ENCODE data around the gene CEP350. TPM values are rescaled to one million over a fixed set of nuclear protein-coding genes. Genes with fewer than 3 reads are reported as not detected.

CEP350 gene, protein sequence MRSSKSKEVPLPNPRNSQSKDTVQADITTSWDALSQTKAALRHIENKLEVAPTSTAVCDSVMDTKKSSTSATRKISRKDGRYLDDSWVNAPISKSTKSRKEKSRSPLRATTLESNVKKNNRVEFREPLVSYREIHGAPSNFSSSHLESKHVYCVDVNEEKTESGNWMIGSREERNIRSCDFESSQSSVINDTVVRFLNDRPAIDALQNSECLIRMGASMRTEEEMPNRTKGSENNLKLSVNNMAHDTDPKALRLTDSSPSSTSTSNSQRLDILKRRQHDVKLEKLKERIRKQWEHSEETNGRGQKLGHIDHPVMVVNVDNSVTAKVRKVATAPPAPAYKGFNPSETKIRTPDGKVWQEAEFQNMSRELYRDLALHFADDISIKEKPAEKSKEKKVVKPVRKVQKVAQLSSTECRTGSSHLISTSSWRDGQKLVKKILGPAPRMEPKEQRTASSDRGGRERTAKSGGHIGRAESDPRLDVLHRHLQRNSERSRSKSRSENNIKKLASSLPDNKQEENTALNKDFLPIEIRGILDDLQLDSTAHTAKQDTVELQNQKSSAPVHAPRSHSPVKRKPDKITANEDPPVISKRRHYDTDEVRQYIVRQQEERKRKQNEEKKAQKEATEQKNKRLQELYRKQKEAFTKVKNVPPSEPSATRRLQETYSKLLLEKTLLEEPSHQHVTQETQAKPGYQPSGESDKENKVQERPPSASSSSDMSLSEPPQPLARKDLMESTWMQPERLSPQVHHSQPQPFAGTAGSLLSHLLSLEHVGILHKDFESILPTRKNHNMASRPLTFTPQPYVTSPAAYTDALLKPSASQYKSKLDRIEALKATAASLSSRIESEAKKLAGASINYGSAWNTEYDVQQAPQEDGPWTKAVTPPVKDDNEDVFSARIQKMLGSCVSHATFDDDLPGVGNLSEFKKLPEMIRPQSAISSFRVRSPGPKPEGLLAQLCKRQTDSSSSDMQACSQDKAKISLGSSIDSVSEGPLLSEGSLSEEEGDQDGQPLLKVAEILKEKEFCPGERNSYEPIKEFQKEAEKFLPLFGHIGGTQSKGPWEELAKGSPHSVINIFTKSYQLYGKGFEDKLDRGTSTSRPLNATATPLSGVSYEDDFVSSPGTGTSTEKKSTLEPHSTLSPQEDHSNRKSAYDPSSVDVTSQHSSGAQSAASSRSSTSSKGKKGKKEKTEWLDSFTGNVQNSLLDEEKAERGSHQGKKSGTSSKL (N-terminal part only)
- 31.9 TPM for polyA plus RNA-seq (ENCODE audit: insufficient read length)

GRCh38 chr1:179954493-179955286 is at the start of gene CEP350:
TSS of gene CEP350 (plus strand) at chr1:179954810. CDS start at chr1:179986182, 31,372 bp downstream.
- peak; percentile 98 for DNase-seq (ENCODE audit: low read depth)

GRCh38 chr1:179910934-179911333 is 43.7 kb upstream of the CEP350 start:
- DNase-seq (ENCODE audit: low read depth), result no peak

- no peak for DNase-seq (ENCODE audit: low read depth)
These were observed 42.8 kb upstream of the CEP350 start for GRCh38 chr1:179911812-179912211.

DNA sequence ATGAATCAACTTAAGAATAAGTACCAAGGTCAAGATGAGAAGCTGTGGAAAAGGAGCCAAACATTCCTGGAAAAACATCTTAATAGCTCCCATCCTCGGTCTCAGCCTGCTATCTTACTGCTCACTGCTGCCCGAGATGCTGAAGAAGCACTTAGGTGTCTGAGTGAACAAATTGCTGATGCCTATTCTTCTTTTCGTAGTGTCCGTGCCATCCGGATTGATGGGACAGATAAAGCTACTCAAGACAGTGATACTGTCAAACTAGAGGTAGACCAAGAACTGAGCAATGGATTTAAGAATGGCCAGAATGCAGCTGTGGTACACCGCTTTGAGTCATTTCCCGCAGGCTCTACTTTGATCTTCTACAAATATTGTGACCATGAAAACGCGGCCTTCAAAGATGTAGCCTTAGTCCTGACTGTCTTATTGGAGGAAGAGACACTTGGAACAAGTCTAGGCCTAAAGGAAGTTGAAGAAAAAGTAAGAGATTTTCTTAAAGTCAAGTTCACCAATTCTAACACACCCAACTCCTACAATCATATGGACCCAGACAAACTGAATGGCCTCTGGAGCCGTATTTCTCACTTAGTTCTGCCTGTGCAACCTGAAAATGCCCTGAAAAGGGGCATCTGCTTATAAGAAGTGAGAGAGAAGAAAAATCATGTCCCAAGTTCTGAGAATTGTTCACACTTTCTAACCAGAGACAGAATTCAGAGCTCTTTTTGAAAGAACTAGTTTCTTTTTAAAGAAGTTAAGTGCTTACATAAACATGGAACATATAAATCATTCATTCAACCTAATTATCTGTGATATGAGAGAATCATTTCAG is 36.8 kb upstream of the CEP350 start:
- no peak for DNase-seq (ENCODE audit: low read depth)

DNA sequence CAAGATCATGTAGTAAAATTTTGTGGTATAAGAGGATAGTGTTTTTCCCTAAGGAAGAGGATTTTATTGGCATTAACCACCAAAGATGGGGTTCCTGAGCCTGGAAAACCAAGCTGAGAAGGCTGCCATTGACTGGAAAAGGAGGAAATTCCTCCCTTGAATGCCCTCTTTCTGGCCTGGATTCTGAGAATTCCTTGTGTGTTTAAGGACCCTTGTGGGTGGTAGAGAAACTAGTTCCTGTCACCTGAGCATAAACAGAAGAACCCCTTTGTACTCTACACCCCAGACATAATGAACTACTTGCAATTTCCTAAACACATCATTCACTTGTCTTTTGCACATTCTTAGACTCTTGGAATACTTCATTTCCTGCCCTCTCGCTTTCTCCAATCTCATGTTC is 33.1 kb upstream of the CEP350 start:
- DNase-seq (ENCODE audit: low read depth), result no peak

DNA sequence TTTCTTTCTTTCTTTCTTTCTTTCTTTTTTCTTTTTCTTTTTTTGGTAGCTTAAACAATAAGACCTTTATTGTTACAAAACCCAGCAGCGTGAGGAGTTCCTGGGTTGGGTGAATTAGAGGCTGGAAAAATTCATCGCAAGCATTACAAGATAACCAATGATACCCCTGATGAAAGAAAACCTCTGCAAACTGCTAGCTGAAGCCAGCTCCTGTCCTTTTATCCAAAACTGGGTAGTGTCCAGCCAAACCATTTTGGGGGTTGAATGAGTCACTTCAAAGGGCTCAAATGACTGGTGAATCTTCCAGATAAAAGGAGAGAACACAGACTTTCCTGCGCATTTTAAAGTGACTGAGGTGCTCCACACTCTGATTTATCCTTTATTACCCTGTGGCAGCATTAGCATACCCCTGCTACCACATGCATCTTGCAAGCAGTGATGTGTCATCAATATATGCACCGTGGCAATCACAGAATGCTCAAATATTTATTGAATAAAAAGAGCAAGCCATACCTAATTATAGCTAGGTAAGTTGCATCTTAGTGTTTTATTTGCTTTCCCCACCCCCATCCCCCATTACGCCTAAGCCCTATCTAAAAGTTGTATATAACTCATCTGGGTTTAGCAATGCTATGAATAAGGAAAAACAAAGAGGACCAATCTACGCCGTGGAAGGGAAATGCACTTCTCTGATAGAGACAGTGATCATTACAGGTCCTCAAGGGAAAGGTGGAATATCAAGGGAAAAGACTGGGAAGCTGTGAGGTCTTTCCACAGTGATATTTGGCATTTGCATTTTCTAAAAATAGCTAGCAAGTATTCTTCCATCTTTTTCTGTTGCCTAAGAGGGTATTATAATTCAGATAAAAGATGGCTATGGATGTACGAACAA is 32.4 kb upstream of the CEP350 start:
- no peak for DNase-seq (ENCODE audit: low read depth)

- no peak for DNase-seq (ENCODE audit: low read depth)
These were observed 31.6 kb upstream of the CEP350 start for GRCh38 chr1:179923029-179923428.

DNA sequence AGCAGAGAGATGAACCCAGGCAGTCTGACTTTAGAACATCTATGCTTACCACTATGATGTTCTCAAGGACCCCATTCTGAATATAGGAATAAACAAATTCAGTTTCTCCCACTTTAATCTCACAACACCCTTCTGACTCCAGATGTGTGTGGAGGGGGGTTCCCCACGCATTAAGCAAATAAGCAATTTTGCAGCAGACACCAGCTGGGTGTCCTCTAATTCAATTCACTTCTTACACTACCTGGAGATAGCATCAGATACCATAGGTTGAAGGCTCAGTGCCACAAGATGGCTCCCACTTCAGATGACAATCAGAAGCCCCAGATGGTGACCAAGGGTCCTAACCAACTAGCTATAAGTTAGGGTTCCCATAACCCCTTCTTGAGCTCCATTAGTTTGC is 30.3 kb upstream of the CEP350 start:
- no peak for DNase-seq (ENCODE audit: low read depth)

- DNase-seq (ENCODE audit: low read depth), result no peak
These were observed 29.3 kb upstream of the CEP350 start for GRCh38 chr1:179925302-179925701.

DNA sequence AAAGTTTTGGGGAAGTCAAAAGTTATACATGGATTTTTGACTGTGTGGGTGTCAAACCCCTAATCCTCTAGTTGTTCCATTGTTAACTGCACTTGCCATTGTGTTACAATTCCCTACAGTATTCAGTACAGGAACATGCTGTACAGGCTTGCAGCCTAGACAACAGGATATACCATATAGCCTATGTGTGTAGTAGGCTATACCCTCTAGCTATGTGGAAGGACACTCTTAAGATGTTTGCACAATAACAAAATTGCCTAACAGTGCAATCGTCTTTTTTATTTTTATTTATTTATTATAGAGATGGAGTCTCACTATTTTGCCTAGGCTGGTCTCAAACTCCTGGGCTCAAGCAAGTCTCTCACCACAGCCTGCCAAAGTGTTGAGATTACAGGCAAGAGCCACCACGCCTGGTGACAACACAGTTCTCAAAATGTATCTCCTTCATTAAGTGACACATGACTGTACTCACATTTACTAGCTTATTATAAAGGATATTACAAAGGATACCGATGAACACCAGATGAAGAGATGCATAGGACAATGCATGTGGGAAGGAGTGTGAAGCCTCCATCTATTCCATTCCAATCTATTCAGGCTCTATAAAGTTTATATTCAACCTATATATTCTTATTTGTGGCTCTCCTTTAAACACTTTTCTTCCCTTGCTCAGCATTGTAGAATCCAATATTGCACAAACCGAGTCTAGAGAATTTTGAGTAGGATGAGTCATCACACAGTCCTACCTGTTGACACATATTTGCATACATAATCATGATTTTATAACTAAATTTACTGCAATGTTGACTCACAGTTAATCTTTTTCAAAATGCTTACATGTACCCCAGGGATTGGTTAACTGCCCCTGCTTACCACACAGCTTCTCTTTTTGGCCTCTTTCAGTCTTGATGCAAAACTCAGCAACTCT is 28.4 kb upstream of the CEP350 start:
- no peak for DNase-seq (ENCODE audit: low read depth)

- DNase-seq (ENCODE audit: low read depth), result no peak
These were observed 27.8 kb upstream of the CEP350 start for GRCh38 chr1:179926850-179927205.

DNA sequence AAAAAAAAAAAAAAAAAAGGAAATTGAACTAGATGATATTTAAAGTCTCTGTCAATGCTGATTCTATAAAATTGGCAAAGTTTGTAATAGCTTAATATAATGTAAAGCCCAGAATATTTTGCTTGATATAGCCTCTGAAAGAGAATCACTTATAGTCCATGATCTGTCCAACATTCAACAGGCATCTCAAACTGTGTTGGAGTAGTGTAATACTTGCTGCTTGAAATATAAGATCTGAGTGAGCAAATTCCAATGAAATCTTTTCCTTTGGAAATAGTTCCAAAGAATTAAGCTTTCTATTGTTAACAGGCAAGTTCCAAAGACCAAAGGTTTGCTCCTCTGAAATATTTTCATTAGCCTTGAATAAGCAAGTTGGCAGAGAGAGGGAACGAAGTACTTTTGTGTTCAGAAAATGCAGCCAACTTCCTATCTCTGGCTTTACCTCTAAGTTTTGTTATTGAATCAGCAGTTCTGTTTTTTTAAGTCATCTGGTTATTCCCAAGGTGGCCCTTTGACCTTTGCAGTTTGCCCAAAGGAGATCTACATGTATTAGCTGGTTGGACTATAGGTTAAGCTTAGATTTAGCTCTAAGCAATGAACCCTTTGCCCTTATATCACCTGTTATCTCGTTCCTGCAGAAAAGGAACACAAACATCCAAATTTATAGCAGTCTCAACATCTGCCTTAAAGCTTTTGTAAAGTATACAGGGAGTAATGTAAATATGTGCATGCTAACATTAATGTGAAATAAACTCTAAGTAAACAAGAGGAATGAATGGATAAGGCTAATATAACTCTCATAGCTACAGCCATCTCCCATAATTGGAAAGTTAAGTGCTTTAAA is 24.4 kb upstream of the CEP350 start:
- DNase-seq (ENCODE audit: low read depth), result no peak

DNA sequence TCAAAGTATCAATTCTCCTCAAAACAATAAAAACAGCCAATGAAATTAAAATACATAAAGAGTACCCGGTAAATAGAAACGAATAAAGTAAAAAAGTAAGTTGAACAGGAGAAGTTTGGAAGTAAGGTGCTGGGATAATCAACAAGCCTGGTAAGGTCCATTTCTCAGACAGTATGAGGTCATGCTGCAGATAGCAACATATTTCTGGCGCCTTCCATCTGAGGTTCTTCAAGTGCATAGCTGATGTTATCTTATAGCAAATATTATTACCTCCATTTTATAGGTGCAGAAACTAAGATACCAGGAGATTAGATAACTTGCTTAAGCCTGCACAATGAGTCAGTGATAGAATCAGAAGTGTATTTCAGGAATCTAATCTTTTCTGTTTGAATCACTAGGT is 23.7 kb upstream of the CEP350 start:
- no peak for DNase-seq (ENCODE audit: low read depth)

DNA sequence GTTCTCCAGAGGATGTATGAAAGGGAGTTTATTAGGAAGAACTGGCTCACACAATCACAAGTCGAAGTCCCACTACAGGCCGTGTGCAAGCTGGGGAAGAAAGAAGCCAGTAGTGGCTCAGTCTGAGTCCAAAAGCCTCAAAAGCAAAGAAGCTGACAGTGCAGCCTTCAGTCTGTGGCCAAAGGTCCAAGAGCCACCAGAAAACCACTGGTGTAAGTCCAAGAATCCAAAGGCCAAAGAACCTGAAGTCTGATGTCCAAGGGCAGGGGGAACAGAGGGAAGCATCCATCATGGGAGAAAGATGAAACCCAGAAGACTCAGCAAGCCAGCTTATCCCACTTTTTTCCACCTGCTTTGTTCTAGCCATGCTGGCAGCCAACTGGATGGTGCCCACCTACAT is 21.4 kb upstream of the CEP350 start:
- no peak for DNase-seq (ENCODE audit: low read depth)

DNA sequence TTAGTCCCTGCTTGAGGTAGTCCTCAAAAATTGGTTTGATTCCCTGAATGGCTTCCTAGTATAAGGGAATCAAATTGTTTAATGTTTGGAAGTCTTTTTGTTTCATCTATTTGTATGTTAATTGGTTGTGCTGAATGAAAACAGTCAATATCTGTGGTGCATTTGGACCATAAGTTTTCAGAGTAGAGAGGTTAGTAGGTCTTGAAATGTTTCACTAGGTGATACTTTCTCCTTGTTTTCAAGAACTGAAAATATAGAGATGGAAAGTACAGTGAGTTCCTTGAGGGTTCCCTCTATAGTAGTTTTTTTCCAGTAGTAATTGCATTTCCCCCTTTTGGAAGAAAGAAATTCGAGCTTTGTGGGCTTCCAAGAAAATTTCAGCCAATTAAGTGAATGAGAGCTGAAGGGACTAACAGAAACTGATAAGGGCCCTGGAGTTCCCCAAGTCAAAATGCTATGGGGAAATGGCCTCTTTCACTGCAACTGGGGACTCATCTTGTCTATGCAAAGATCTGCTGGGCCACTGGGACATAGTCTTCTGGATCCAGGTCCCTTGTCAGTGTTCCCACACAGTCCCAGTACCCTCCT is 18.6 kb upstream of the CEP350 start:
- DNase-seq (ENCODE audit: low read depth), result no peak

- DNase-seq (ENCODE audit: low read depth), result no peak
These were observed 16.8 kb upstream of the CEP350 start for GRCh38 chr1:179937668-179938254.

- no peak for DNase-seq (ENCODE audit: low read depth)
These were observed 15.9 kb upstream of the CEP350 start for GRCh38 chr1:179938752-179939151.
